HG02973 (cell line): ENCODE results near the gene ATP5F1A.

Source experiments
- ATAC-seq: cut with Tn5 transposase; IDR thresholded peaks from one replicate; pipeline ENCODE4 v1.9.1; 2021; ENCODE audit warnings: moderate library complexity; ENCODE audit not compliant: unreplicated experiment

Gene ATP5F1A

DNA sequence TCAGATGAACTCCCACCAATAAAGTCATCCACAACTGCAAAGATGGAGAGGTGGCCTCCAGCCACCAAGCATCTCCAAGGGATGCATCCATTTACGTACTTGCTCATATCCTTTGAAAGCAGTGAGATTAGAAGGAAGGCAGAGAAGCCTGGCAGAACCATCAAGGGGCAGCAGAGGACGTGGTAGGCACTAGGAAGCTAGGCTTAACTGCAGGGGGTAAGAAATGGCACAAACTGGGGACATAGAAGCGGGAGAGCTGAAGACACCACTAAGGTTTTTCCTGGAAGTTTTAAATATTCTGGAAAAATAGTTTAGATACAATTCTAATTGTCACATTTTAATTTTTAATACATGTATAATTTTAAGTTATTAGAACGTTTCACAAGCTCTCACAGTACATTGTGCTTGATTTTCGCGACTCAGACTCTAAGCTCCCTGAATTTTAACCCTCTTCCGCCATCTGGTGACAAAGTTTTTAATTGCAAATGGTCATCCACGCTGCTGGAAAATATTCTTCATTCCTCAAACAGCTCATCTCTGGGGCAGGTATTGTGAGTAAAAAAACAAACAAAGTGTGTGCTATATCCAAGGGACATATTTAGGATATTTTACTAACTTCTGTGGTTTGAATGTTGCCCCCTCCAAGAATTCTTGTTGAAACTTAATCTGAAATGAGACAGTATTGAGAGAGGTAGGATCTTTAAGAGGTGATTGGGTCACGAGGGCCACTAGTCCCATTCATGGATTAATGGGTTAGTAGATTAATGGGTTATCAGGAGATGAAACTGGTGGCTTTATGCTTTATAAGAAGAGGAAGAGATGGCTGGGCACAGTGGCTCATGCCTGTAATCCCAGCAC lies 24.4 kb downstream of the ATP5F1A start:
- no peak for ATAC-seq

DNA sequence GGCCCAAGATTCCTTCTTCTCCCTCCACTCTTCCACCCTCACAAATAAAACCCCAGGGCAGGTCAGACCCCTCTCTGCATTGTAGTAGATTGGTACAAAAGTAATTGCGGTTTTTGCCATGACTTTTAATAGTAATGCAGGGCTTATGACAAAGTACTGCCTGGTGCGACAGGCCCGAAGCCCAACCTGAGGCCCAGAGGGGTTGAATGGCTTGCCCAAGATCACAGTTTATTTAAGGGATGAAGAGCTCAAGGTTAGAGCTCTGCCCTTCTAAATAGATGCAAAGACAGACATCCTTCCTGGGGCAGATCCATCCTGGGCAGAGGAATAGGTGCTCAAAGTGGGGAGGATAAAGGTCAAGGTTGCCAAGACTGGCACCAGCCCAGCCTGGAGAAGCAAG lies 25.1 kb downstream of the ATP5F1A start:
- ATAC-seq, result no peak

GRCh38 chr18:46072376-46072867 lies 25.7 kb downstream of the ATP5F1A start:
- ATAC-seq, result no peak

- ATAC-seq, result no peak
These were observed 26.3 kb downstream of the ATP5F1A start, which contains the start of gene PSTPIP2 for GRCh38 chr18:46071653-46072375. TSS of gene PSTPIP2 (minus strand) at chr18:46072260. CDS start at chr18:46072188, 72 bp downstream.

- no peak for ATAC-seq
These were observed 27.1 kb downstream of the ATP5F1A start for GRCh38 chr18:46070815-46071652.

DNA sequence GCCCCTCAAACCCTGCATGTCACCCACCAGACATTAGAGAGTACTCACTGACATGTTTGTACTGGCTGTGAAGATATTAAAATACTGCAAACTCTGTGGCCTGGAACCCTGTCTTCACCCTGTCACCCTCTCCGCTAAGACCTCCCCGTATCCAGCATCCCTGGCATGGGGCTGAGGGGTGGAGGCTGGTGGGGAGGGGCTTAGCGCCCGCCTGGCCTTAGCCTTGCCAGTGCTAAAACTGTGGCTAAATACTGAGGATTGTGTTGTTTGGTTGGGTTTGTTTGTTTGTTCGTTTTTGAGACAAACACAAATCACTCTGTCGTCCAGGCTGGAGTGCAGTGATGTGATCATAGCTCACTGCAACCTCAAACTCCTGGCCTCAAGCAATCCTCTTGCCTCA lies 27.9 kb downstream of the ATP5F1A start:
- ATAC-seq, result no peak

DNA sequence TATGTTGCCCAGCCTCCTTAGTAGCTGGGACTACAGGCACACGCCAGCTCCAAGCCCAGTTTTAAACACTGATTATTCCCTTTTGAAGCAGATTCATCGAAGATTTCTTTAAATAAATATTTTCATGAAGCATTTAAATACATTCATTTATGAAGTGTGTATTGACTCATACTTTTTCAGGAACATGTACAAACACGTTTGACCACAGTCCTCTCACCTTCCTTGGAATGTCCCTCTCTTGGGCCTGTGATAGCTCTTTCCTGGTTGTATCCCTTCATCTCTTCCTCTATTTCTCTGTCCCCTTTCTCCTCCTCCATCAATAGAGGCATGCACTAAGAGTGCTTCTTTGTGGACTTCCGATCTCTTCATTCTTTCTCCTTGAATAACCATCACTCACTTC lies 28.6 kb downstream of the ATP5F1A start:
- no peak for ATAC-seq

DNA sequence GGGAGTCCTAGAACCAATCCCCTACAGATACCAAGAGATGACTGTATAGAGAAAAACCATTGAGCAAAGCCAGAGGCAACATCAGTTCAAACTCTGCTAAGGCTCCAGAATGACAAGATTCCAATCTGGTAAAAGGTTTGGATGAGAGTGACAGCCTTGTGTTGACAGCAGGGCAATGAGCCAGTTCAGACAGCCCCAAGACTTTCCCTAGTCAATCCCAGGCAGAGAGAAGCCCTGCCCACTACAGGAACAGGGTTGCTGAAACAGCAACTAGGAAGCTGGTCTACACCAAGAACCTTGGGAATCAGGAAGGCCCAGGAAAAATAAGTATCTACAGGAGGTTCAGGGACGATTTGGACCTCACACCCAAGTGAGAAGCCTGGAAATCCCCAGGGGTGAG lies 29.3 kb downstream of the ATP5F1A start:
- ATAC-seq, result no peak

DNA sequence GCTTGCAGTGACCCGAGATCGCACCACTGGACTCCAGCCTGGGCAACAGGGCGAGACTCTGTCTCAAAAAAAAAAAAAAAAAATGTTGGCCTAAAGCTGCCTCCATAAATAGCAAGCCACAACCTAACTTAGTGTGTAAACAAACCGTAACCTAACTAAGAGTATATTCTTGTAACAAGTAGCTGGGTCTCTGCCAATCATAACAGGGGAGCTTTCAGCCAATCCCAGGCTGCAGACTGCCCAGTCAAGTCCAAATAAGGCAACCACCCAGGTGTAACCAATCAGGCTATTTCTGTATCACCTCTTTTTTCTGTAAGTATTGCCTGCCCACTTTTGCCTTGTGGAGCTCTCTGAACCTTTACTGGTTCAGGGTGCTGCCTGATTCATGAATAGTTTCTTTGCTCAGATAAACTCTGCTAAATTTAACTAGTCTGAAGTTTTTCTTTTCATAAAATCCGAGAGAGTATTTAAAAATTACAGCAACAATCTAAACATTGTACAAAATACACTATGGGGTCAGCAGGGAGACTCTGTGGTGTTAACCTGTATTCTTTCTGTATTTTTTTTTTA lies 30.6 kb downstream of the ATP5F1A start:
- ATAC-seq, result no peak

GRCh38 chr18:46062781-46063180 lies 35.3 kb downstream of the ATP5F1A start:
- no peak for ATAC-seq

GRCh38 chr18:46061796-46062195 lies 36.3 kb downstream of the ATP5F1A start:
- no peak for ATAC-seq

DNA sequence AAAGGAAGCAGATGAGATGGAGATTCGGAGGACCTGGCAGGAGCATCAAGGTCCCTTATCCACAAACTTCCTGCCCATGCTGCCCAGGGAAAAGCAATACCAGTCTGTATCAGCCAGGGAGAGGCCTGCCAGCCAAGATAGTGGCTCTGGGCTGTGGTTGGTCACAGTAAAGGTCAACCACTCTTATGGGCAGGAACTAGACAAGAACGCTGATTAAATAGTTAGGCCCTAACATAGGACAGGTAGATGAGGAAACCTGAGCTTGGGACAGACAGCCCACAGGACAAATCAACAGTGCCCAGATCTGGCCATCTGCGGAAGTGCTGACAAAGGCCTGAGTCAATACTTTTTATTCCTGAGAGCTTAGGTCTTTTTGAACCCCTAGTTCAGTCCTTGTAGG lies 36.7 kb downstream of the ATP5F1A start:
- no peak for ATAC-seq

DNA sequence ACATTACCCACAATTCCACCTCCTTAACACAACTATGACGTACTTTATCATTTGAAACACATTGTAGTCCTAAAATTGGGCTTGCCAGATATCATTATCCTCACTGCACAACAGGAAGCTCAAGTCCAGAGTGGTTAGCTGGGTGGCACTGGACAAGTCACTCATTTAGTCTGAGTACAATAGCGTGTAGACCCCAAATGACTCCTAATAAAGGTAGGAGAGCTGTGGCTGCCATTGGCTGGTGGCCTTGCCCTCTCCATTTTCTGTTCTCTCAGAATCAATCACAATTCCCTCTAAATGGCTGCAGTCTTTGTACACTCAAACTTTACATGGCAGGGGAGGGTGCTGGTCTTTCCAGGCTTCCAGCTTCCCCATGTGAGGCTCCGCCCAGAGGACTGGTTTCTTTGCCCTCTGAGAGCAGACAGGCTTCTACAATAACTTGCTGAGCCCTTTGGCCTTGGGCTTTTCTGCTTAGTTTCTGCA lies 37.7 kb downstream of the ATP5F1A start:
- no peak for ATAC-seq

- no peak for ATAC-seq
These were observed 42.3 kb downstream of the ATP5F1A start for GRCh38 chr18:46055838-46056230.

- no peak for ATAC-seq
These were observed 42.9 kb downstream of the ATP5F1A start for GRCh38 chr18:46054956-46055837.

GRCh38 chr18:46053368-46054095 lies 44.6 kb downstream of the ATP5F1A start:
- ATAC-seq, result no peak

GRCh38 chr18:46051731-46052461 lies 46.2 kb downstream of the ATP5F1A start:
- no peak for ATAC-seq

DNA sequence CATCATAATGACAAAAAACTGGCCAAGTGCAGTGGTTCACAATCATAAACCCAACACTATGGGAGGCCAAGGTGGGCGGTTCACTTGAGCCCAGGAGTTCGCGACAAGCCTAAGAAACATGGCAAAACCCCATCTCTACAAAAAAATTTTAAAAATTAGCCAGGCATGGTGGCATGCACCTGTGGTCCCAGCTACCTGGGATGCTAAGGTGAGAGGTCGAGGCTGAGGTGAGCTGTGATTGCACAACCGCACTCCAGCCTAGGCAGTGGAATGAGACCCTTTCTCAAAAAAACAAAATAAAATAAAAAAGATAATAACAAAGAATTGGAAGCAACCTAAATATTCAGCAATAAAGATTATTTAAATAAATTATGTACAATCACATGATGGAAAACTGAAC lies 47.8 kb downstream of the ATP5F1A start:
- ATAC-seq, result no peak
